Osteocyte (in vitro differentiated cells): Measurements from ENCODE around the gene TENM4. TPM values are rescaled to one million over a fixed set of nuclear protein-coding genes. Genes with fewer than 3 reads are reported as not detected.

Source experiments
- DNase-seq: peaks from one replicate; pipeline ENCODE4 v3.0.0; 2021; ENCODE audit warnings: mixed read lengths; ENCODE audit not compliant: unreplicated experiment; ENCODE audit errors: extremely low spot score
- H3K27ac Mint-ChIP-seq: one replicate; pipeline ENCODE4 v1.8.0; 2021; ENCODE audit warnings: mild to moderate bottlenecking, mixed read lengths; ENCODE audit not compliant: unreplicated experiment
- H3K27me3 Mint-ChIP-seq: one replicate; pipeline ENCODE4 v1.8.0; 2021; ENCODE audit warnings: mixed read lengths; ENCODE audit not compliant: unreplicated experiment
- H3K36me3 Mint-ChIP-seq: one replicate; pipeline ENCODE4 v1.8.0; 2021; ENCODE audit warnings: mixed read lengths; ENCODE audit not compliant: unreplicated experiment
- H3K4me1 Mint-ChIP-seq: one replicate; pipeline ENCODE4 v1.8.0; 2021; ENCODE audit warnings: mixed read lengths; ENCODE audit not compliant: unreplicated experiment
- H3K4me3 Mint-ChIP-seq: one replicate; pipeline ENCODE4 v1.8.0; 2021; ENCODE audit warnings: mild to moderate bottlenecking, moderate library complexity, mixed read lengths; ENCODE audit not compliant: unreplicated experiment
- H3K9me3 Mint-ChIP-seq: one replicate; pipeline ENCODE4 v1.8.0; 2021; ENCODE audit warnings: mixed read lengths; ENCODE audit not compliant: unreplicated experiment
- total RNA-seq: library from RNA; stranded (reverse); gene quantifications from 2 replicates; pipeline ENCODE4 v1.2.1, GENCODE V29; 2021
- TF ChIP-seq, protein P1 (sequence below): fragments of 200-600 bp; sonication (generic); IDR thresholded peaks from 2 replicates; pipeline ENCODE4 v1.5.0; 2021; ENCODE audit warnings: antibody characterized with exemption, mild to moderate bottlenecking, moderate library complexity

TENM4 gene
- total RNA-seq, 1 donor from 2014 or later, result 74.1 TPM

DNA sequence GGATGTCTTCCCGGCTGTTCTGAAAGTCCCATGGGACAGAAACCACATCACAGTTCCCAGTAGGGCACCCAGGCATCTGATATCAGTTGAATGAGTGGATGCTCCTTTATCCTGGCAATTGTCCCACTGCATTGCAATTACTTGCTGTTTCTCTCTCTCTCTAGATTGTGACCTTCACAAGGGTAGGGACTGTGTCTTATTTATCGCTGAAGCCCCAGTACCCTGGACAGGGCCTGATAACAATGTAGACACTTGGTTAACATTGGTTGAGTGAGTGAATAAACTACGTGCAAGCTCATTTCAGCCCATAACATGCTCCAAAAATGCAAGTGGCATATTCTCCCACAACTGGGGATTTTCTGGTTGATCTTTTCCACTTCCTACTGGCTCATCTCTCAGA lies 672.5 kb downstream of the TENM4 start:
- Mint-ChIP-seq H3K4me1 (no peaks in the 10 kb centered on the region), H3K27me3 (no peaks in the 10 kb centered on the region), H3K27ac (no peak overlapping the region), H3K4me3 (no peak overlapping the region), H3K36me3 (peaks cover 23% of the 10 kb centered on the region), H3K9me3 (no peaks in the 10 kb centered on the region)
- DNase-seq, result no peak
- TF ChIP-seq, protein P1, sequence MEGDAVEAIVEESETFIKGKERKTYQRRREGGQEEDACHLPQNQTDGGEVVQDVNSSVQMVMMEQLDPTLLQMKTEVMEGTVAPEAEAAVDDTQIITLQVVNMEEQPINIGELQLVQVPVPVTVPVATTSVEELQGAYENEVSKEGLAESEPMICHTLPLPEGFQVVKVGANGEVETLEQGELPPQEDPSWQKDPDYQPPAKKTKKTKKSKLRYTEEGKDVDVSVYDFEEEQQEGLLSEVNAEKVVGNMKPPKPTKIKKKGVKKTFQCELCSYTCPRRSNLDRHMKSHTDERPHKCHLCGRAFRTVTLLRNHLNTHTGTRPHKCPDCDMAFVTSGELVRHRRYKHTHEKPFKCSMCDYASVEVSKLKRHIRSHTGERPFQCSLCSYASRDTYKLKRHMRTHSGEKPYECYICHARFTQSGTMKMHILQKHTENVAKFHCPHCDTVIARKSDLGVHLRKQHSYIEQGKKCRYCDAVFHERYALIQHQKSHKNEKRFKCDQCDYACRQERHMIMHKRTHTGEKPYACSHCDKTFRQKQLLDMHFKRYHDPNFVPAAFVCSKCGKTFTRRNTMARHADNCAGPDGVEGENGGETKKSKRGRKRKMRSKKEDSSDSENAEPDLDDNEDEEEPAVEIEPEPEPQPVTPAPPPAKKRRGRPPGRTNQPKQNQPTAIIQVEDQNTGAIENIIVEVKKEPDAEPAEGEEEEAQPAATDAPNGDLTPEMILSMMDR, result no peak

- no peaks in the 10 kb centered on the region for H3K9me3 Mint-ChIP-seq
These were observed 673.5 kb downstream of the TENM4 start for GRCh38 chr11:78767027-78767932.

DNA sequence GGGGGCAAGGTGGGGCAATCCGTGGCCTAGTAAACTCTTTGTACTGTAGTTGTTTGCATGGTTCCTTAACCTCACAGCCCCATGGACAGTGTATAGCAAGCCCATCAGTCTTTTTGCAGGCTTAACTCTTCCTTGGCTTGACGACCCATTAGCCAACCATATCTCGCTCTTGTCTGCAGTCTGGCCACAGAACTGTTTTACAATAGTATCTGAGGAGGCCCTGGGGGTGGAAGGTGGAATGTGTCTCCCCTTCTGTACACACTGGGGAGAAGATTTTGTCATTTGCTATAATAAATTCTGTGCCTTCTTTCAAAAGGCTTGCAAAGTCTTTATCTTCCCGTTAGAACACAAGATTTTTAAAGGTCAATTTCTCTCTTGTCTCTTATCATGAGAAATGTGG lies 675.9 kb downstream of the TENM4 start:
- H3K27ac Mint-ChIP-seq, result no peak overlapping the region
- no peak overlapping the region for H3K4me3 Mint-ChIP-seq
- H3K4me1 Mint-ChIP-seq, result no peaks in the 10 kb centered on the region
- DNase-seq, result no peak
- H3K36me3 Mint-ChIP-seq, result peaks cover 22% of the 10 kb centered on the region
- TF ChIP-seq, protein P1, result no peak
- H3K27me3 Mint-ChIP-seq, result no peaks in the 10 kb centered on the region
- H3K9me3 Mint-ChIP-seq, result no peaks in the 10 kb centered on the region

More at GRCh38 chr11:78767027-78767932, 673.5 kb downstream of the TENM4 start:
- DNase-seq, result no peak
- Mint-ChIP-seq H3K4me3 (no peak overlapping the region), H3K27ac (no peak overlapping the region), H3K36me3 (peaks cover 23% of the 10 kb centered on the region), H3K27me3 (no peaks in the 10 kb centered on the region), H3K4me1 (no peaks in the 10 kb centered on the region)
- TF ChIP-seq, protein P1, result no peak

DNA sequence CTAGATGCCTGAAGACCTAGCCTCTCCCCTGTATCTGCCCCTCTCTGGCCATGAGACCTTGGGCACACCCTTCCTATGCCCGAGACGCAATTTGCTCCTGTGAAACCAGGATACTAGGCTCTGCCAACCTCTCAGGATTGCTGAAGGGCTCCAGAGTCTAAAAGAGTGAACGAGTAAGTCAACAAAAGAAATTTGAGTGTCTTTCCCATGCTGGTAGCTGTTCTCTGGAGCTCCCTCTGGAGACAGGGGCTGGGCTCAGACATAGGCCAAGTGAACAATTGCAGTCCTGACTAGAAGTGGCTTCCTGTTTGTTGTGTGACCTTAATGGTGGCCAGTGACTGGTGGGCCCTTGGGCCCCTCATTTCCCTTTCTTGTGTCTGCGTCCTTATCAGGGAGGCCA lies 677.2 kb downstream of the TENM4 start:
- TF ChIP-seq, protein P1, result no peak
- no peak overlapping the region for H3K4me3 Mint-ChIP-seq
- no peak for DNase-seq
- H3K36me3 Mint-ChIP-seq, result peaks cover 20% of the 10 kb centered on the region
- H3K27me3 Mint-ChIP-seq, result no peaks in the 10 kb centered on the region
- H3K4me1 Mint-ChIP-seq, result no peaks in the 10 kb centered on the region
- no peaks in the 10 kb centered on the region for H3K9me3 Mint-ChIP-seq
- H3K27ac Mint-ChIP-seq, result no peak overlapping the region

- H3K36me3 Mint-ChIP-seq, result peaks cover 21% of the 10 kb centered on the region
- H3K27me3 Mint-ChIP-seq, result no peaks in the 10 kb centered on the region
- no peaks in the 10 kb centered on the region for H3K9me3 Mint-ChIP-seq
- no peaks in the 10 kb centered on the region for H3K4me1 Mint-ChIP-seq
- no peak overlapping the region for H3K4me3 Mint-ChIP-seq
- no peak overlapping the region for H3K27ac Mint-ChIP-seq
- TF ChIP-seq, protein P1, result no peak
- no peak for DNase-seq
These were observed 678.7 kb downstream of the TENM4 start for GRCh38 chr11:78762105-78762504.
